Measurements from ENCODE around the gene DHRS9. TPM values are rescaled to one million over a fixed set of nuclear protein-coding genes. Genes with fewer than 3 reads are reported as not detected.

The DHRS9 gene
- total RNA-seq, 1 donor from 2014 or later = not detected

GRCh38 chr2:169091761-169092519 lies 22.6 kb downstream of the DHRS9 start:
- intact Hi-C loops (cut with DNase I) = no loop called here
- Histone ChIP-seq H3K9me3 (no peaks in the 10 kb centered on the region), H3K27me3 (no peaks in the 10 kb centered on the region), H3K36me3 (no peaks in the 10 kb centered on the region), H3K27ac (no peak overlapping the region), H3K4me1 (peaks cover 8% of the 10 kb centered on the region), H3K4me3 (no peak overlapping the region)
- no peak for DNase-seq (ENCODE audit: extremely low spot score in 2 of 2)
- TF ChIP-seq POLR2A (IDR thresholded peaks at IDR 0.05) (no peak), POLR2AphosphoS5 (IDR thresholded peaks at IDR 0.05; ENCODE audit: insufficient read depth in 1 of 2, low read depth in 1 of 2) (peak in 1 of 2 donors; percentile 53)
- TF ChIP-seq, protein P1, sequence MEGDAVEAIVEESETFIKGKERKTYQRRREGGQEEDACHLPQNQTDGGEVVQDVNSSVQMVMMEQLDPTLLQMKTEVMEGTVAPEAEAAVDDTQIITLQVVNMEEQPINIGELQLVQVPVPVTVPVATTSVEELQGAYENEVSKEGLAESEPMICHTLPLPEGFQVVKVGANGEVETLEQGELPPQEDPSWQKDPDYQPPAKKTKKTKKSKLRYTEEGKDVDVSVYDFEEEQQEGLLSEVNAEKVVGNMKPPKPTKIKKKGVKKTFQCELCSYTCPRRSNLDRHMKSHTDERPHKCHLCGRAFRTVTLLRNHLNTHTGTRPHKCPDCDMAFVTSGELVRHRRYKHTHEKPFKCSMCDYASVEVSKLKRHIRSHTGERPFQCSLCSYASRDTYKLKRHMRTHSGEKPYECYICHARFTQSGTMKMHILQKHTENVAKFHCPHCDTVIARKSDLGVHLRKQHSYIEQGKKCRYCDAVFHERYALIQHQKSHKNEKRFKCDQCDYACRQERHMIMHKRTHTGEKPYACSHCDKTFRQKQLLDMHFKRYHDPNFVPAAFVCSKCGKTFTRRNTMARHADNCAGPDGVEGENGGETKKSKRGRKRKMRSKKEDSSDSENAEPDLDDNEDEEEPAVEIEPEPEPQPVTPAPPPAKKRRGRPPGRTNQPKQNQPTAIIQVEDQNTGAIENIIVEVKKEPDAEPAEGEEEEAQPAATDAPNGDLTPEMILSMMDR (IDR thresholded peaks at IDR 0.05) = no peak

DNA sequence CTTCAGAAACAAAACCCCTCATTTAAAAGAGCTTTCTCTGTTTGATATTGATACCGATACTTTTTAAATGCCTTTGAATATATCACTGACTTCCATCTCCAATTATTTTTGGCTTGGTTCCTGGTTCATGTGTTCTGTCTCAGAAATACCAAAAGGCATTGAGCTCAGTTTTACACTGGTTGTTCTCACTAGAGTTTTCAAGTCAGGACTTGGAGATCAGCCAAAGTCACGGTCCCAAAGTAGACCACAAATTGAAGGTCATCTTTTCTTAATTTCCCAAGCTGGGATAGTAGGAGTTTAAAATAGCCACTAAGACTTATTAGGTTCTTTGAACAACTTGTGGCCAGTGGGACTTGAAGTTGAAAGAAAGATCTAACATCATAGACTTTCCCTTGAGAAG lies 24.2 kb downstream of the DHRS9 start:
- intact Hi-C loops (cut with DNase I) = no loop called here
- no peak for DNase-seq (ENCODE audit: extremely low spot score in 2 of 2)
- Histone ChIP-seq H3K36me3 (no peaks in the 10 kb centered on the region), H3K9me3 (no peaks in the 10 kb centered on the region), H3K4me1 (peaks cover 8% of the 10 kb centered on the region), H3K27me3 (no peaks in the 10 kb centered on the region), H3K27ac (no peak overlapping the region), H3K4me3 (no peak overlapping the region)
- TF ChIP-seq, protein P1 (IDR thresholded peaks at IDR 0.05) = no peak
- TF ChIP-seq POLR2AphosphoS5 (IDR thresholded peaks at IDR 0.05; ENCODE audit: insufficient read depth in 1 of 2, low read depth in 1 of 2) (no peak), POLR2A (IDR thresholded peaks at IDR 0.05) (no peak)

DNA sequence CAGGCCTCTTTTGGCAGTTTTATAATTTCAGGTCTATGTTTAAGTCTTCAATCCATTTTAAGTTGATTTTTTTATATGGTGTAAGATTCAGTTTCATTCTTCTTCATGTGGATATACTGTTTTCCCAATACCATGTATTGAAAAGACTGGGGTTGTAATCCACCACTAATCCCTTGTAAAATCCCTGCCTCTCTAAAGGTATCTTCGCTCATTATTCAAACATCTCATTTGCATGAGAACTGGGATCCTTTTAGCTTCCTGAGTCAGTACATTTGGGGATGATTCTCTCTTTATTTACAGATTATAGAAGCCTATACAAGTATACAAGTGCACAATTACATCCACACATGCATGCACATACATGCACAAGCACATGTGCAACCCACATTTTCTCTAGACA lies 25.3 kb downstream of the DHRS9 start:
- peaks cover 8% of the 10 kb centered on the region for H3K4me1 ChIP-seq
- no peaks in the 10 kb centered on the region for H3K27me3 ChIP-seq
- no peaks in the 10 kb centered on the region for H3K9me3 ChIP-seq
- intact Hi-C loops (cut with DNase I) = no loop called here
- no peak for DNase-seq (ENCODE audit: extremely low spot score in 2 of 2)
- no peak for TF ChIP-seq POLR2AphosphoS5 (IDR thresholded peaks at IDR 0.05; ENCODE audit: insufficient read depth in 1 of 2, low read depth in 1 of 2)
- no peak for TF ChIP-seq POLR2A (IDR thresholded peaks at IDR 0.05)
- TF ChIP-seq, protein P1 (IDR thresholded peaks at IDR 0.05) = no peak
- H3K27ac ChIP-seq = no peak overlapping the region
- no peak overlapping the region for H3K4me3 ChIP-seq
- no peaks in the 10 kb centered on the region for H3K36me3 ChIP-seq

GRCh38 chr2:169095621-169096105 lies 26.3 kb downstream of the DHRS9 start:
- no peaks in the 10 kb centered on the region for H3K36me3 ChIP-seq
- H3K27ac ChIP-seq = no peak overlapping the region
- intact Hi-C loops (cut with DNase I) = no loop called here
- no peak for TF ChIP-seq POLR2A (IDR thresholded peaks at IDR 0.05)
- TF ChIP-seq, protein P1 (IDR thresholded peaks at IDR 0.05) = no peak
- TF ChIP-seq POLR2AphosphoS5 (IDR thresholded peaks at IDR 0.05; ENCODE audit: insufficient read depth in 1 of 2, low read depth in 1 of 2) = peak in 1 of 2 donors; percentile 63
- no peaks in the 10 kb centered on the region for H3K9me3 ChIP-seq
- no peak overlapping the region for H3K4me3 ChIP-seq
- no peaks in the 10 kb centered on the region for H3K27me3 ChIP-seq
- peaks cover 8% of the 10 kb centered on the region for H3K4me1 ChIP-seq
- DNase-seq (ENCODE audit: extremely low spot score in 2 of 2) = no peak

DNA sequence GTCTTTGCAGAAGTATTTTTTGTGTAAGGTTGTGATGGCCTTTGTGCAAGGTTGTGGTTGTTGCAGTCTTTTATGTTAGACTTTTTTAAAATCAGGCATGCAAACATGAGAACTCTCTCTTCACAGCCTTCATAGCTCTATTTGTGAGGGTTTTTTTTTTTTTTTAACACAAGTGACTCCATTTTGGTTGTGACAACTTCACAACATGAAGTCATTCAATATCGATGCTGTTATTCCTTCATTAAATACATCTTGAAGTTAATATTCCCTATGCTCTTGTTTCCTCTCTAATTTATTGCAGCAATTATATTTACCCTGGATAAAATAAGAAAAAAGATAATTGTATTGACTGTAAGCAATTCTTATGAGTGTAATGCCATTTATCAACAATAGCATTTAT lies 35.5 kb downstream of the DHRS9 start:
- Histone ChIP-seq H3K4me1 (peaks cover 6% of the 10 kb centered on the region), H3K27ac (no peak overlapping the region), H3K27me3 (no peaks in the 10 kb centered on the region), H3K36me3 (no peaks in the 10 kb centered on the region), H3K4me3 (no peak overlapping the region), H3K9me3 (no peaks in the 10 kb centered on the region)
- intact Hi-C loops (cut with DNase I) = no loop called here
- DNase-seq (ENCODE audit: extremely low spot score in 2 of 2) = no peak
- TF ChIP-seq, protein P1 (IDR thresholded peaks at IDR 0.05) = no peak
- no peak for TF ChIP-seq POLR2AphosphoS5 (IDR thresholded peaks at IDR 0.05; ENCODE audit: insufficient read depth in 1 of 2, low read depth in 1 of 2)
- no peak for TF ChIP-seq POLR2A (IDR thresholded peaks at IDR 0.05)
